GM06990 (cell line): ENCODE results near the gene PSPH.
"Not testable (repeated sequence)": the region's sequence is repeated elsewhere in the genome, so short reads cannot be mapped to it uniquely, and the experiment has no call there.

Experiments used
- DNase-seq: peaks from one replicate; pipeline ENCODE4 v3.0.0-alpha.2; 2011; ENCODE audit not compliant: insufficient read length; ENCODE audit errors: extremely low read depth
- H3K27me3 ChIP-seq: replicated peaks from 2 replicates; pipeline ENCODE4 v1.6.0; 2011; ENCODE audit warnings: low read length; ENCODE audit not compliant: control insufficient read depth, insufficient read depth
- H3K36me3 ChIP-seq: 2 replicates; pipeline ENCODE4 v1.5.1; 2011; ENCODE audit warnings: low read length; ENCODE audit not compliant: control insufficient read depth, insufficient read depth
- H3K4me3 ChIP-seq: replicated peaks from 2 replicates; pipeline ENCODE4 v1.5.1; 2011; ENCODE audit warnings: low read depth, mild to moderate bottlenecking, control low read depth, low read length
- CTCF ChIP-seq: IDR thresholded peaks from 2 replicates; pipeline ENCODE4 v1.5.1; 2011; ENCODE audit warnings: low read length, control low read depth, mild to moderate bottlenecking, inconsistent platforms; ENCODE audit not compliant: insufficient read depth, poor library complexity, severe bottlenecking

The PSPH gene

GRCh38 chr7:56048245-56048644 lies 3.0 kb downstream of the PSPH start:
- Histone ChIP-seq H3K4me3 (no peak overlapping the region), H3K27me3 (no peaks in the 10 kb centered on the region), H3K36me3 (no peaks in the 10 kb centered on the region; the same call in 1 of the 2 replicates)
- DNase-seq, result no peak
- TF ChIP-seq CTCF, result no peak

GRCh38 chr7:56047446-56048116 lies 3.7 kb downstream of the PSPH start:
- not testable (repeated sequence) for H3K4me3 ChIP-seq, H3K27me3 ChIP-seq, H3K36me3 ChIP-seq, DNase-seq

GRCh38 chr7:56046721-56047445 lies 4.4 kb downstream of the PSPH start:
- DNase-seq, result no peak
- H3K36me3 ChIP-seq, result peaks cover 4% of the 10 kb centered on the region; the same call in 1 of the 2 replicates
- no peak for TF ChIP-seq CTCF
- no peaks in the 10 kb centered on the region for H3K27me3 ChIP-seq
- H3K4me3 ChIP-seq, result no peak overlapping the region

GRCh38 chr7:56045758-56046157 lies 5.5 kb downstream of the PSPH start:
- not testable (repeated sequence) for H3K27me3 ChIP-seq, DNase-seq, H3K36me3 ChIP-seq, H3K4me3 ChIP-seq

- Histone ChIP-seq H3K27me3 (no peaks in the 10 kb centered on the region), H3K4me3 (no peak overlapping the region), H3K36me3 (peaks cover 4% of the 10 kb centered on the region; the same call in 1 of the 2 replicates)
- TF ChIP-seq CTCF, result no peak
- no peak for DNase-seq
These were observed 10.5 kb downstream of the PSPH start for GRCh38 chr7:56040730-56041129.

- Histone ChIP-seq H3K27me3 (no peaks in the 10 kb centered on the region), H3K4me3 (peak overlapping the region; percentile 66), H3K36me3 (no peaks in the 10 kb centered on the region; the same call in none of the 2 replicates)
- TF ChIP-seq CTCF, result peak; percentile 44
- DNase-seq, result peak; percentile 89
These were observed 17.4 kb downstream of the PSPH start for GRCh38 chr7:56033671-56034432.

GRCh38 chr7:56032578-56032977 lies 18.7 kb downstream of the PSPH start:
- not testable (repeated sequence) for DNase-seq, H3K27me3 ChIP-seq, H3K4me3 ChIP-seq, H3K36me3 ChIP-seq

- not testable (repeated sequence) for H3K36me3 ChIP-seq, DNase-seq, H3K27me3 ChIP-seq, H3K4me3 ChIP-seq
These were observed 19.7 kb downstream of the PSPH start for GRCh38 chr7:56031556-56031955.
